HL-60 (cell line): Measurements from ENCODE around the gene LRMDA.

ENCODE experiments used
- POLR2AphosphoS5 ChIP-seq: IDR thresholded peaks from 2 replicates; pipeline ENCODE4 v1.6.1; 2012; ENCODE audit warnings: low read depth
- TF ChIP-seq, protein P1 (sequence below): IDR thresholded peaks from one replicate; pipeline ENCODE4 v1.5.1; 2011; ENCODE audit warnings: low read length, control low read depth, inconsistent platforms; ENCODE audit not compliant: insufficient read depth
- TF ChIP-seq, protein P2 (sequence below): IDR thresholded peaks from 2 replicates; pipeline ENCODE4 v1.6.1; 2012; ENCODE audit warnings: low read depth; ENCODE audit not compliant: insufficient replicate concordance

- no peak for TF ChIP-seq POLR2AphosphoS5
- TF ChIP-seq, protein P1, sequence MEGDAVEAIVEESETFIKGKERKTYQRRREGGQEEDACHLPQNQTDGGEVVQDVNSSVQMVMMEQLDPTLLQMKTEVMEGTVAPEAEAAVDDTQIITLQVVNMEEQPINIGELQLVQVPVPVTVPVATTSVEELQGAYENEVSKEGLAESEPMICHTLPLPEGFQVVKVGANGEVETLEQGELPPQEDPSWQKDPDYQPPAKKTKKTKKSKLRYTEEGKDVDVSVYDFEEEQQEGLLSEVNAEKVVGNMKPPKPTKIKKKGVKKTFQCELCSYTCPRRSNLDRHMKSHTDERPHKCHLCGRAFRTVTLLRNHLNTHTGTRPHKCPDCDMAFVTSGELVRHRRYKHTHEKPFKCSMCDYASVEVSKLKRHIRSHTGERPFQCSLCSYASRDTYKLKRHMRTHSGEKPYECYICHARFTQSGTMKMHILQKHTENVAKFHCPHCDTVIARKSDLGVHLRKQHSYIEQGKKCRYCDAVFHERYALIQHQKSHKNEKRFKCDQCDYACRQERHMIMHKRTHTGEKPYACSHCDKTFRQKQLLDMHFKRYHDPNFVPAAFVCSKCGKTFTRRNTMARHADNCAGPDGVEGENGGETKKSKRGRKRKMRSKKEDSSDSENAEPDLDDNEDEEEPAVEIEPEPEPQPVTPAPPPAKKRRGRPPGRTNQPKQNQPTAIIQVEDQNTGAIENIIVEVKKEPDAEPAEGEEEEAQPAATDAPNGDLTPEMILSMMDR, result no peak
- TF ChIP-seq, protein P2, sequence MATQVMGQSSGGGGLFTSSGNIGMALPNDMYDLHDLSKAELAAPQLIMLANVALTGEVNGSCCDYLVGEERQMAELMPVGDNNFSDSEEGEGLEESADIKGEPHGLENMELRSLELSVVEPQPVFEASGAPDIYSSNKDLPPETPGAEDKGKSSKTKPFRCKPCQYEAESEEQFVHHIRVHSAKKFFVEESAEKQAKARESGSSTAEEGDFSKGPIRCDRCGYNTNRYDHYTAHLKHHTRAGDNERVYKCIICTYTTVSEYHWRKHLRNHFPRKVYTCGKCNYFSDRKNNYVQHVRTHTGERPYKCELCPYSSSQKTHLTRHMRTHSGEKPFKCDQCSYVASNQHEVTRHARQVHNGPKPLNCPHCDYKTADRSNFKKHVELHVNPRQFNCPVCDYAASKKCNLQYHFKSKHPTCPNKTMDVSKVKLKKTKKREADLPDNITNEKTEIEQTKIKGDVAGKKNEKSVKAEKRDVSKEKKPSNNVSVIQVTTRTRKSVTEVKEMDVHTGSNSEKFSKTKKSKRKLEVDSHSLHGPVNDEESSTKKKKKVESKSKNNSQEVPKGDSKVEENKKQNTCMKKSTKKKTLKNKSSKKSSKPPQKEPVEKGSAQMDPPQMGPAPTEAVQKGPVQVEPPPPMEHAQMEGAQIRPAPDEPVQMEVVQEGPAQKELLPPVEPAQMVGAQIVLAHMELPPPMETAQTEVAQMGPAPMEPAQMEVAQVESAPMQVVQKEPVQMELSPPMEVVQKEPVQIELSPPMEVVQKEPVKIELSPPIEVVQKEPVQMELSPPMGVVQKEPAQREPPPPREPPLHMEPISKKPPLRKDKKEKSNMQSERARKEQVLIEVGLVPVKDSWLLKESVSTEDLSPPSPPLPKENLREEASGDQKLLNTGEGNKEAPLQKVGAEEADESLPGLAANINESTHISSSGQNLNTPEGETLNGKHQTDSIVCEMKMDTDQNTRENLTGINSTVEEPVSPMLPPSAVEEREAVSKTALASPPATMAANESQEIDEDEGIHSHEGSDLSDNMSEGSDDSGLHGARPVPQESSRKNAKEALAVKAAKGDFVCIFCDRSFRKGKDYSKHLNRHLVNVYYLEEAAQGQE, result no peak
These were observed 685.1 kb downstream of the LRMDA start for GRCh38 chr10:76116523-76116922.
